GM23338 (cell line): Measurements from ENCODE around the gene C1QTNF8.

Experiments
- EZH2 ChIP-seq: fragments of 200-600 bp; sonication (generic); IDR thresholded peaks from one replicate; pipeline ENCODE4 v1.8.0; 2017; ENCODE audit warnings: antibody characterized with exemption, mild to moderate bottlenecking, low read depth; ENCODE audit not compliant: unreplicated experiment
- EZH2phosphoT487 ChIP-seq: fragments of 200-600 bp; sonication (generic); IDR thresholded peaks from one replicate; pipeline ENCODE4 v1.8.1; 2018; ENCODE audit warnings: antibody characterized with exemption; ENCODE audit not compliant: unreplicated experiment
- POLR2AphosphoS5 ChIP-seq: IDR thresholded peaks from 2 replicates; pipeline ENCODE4 v1.6.1; 2016; ENCODE audit warnings: antibody characterized with exemption, low read depth
- TF ChIP-seq, protein P1 (sequence below), 2 experiments: fragments of 200-600 bp in 1 of 2; sonication (generic) in 1 of 2; conservative IDR thresholded peaks; 2 replicates each; pipeline versions ENCODE4 v1.5.1 to v1.6.1; 2016 to 2017; ENCODE audit warnings: antibody characterized with exemption in 2 of 2, low read depth in 2 of 2, mild to moderate bottlenecking in 2 of 2, moderate library complexity in 1 of 2

DNA sequence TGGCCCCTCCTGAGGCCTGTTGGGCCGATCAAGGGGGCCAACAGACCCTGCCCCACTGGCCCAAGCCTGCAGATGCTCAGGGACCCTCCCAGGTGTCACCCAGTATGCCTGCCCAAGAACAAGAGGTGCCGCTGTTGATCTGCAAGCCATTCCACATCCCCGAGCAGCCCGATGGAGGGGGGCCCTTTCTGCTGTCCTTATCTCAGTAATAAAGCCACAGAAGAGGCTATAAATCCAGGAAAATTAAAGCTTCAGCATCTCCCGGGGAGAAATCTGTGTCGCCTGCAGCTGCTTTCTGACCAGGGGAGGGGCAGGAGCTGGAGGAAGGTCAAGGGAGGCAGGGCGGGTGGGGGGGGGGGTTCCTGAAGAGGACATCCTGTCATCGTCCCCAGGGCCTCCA is 45.1 kb upstream of the C1QTNF8 start:
- TF ChIP-seq POLR2AphosphoS5, result no peak
- TF ChIP-seq, protein P1, sequence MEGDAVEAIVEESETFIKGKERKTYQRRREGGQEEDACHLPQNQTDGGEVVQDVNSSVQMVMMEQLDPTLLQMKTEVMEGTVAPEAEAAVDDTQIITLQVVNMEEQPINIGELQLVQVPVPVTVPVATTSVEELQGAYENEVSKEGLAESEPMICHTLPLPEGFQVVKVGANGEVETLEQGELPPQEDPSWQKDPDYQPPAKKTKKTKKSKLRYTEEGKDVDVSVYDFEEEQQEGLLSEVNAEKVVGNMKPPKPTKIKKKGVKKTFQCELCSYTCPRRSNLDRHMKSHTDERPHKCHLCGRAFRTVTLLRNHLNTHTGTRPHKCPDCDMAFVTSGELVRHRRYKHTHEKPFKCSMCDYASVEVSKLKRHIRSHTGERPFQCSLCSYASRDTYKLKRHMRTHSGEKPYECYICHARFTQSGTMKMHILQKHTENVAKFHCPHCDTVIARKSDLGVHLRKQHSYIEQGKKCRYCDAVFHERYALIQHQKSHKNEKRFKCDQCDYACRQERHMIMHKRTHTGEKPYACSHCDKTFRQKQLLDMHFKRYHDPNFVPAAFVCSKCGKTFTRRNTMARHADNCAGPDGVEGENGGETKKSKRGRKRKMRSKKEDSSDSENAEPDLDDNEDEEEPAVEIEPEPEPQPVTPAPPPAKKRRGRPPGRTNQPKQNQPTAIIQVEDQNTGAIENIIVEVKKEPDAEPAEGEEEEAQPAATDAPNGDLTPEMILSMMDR (conservative IDR thresholded peaks at IDR 0.05; ENCODE audit: low read depth in 2 of 2), result no peak
- TF ChIP-seq EZH2, result no peak
- TF ChIP-seq EZH2phosphoT487, result no peak
